Stimulated activated CD8-positive, alpha-beta memory T cell treated with anti-CD3 and anti-CD28 coated beads, Interleukin-7, amount 100 ng/mL, for 24 hours (primary cell): ENCODE data around the gene SQOR.

Experiments used
- DNase-seq: peaks from one replicate; pipeline ENCODE4 v3.0.0-alpha.2; 2020; ENCODE audit warnings: low read depth

The SQOR gene

DNA sequence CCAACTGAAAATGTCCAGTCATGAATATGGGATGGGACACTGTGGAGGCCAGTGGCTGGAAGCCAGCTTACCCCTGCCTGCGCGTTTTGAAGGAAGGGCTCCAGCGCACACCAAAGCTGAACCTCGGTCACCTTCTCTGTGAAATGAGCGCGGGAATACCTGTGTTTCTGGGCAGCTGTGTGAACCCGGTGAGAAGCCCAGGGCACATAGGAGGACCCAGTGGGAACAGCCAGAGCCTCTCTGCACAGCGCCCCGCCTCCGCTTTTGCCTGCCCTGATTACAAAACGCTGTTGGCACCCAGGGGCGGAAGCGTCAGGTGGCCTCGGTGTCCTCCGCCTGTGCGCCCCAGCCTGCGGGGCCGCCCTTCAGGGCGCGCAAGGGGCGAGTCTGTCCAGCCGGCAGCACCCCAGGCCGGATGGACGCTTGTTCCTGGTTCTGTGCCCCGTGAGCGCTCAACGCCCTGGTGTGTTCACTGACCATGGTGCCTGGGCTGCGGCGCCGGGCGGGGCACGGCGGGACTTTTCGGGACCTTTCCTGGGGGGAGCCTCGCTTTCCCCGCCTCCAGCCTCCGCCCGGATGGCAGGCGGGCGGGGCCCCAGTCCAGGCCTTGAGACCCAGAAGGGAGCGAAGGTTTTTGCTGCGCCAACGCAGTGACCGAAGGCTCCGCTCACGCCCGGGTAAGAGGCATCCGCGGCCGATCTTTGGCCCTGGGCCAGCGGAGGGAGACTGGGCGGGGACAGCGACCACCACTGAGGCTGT is at the start of gene SQOR:
TSS of gene SQOR (plus strand) at position 598 of the 759 bp plus-strand sequence. CDS start 23,895 bp downstream, outside the sequence.
- peak; percentile 26 for DNase-seq

DNA sequence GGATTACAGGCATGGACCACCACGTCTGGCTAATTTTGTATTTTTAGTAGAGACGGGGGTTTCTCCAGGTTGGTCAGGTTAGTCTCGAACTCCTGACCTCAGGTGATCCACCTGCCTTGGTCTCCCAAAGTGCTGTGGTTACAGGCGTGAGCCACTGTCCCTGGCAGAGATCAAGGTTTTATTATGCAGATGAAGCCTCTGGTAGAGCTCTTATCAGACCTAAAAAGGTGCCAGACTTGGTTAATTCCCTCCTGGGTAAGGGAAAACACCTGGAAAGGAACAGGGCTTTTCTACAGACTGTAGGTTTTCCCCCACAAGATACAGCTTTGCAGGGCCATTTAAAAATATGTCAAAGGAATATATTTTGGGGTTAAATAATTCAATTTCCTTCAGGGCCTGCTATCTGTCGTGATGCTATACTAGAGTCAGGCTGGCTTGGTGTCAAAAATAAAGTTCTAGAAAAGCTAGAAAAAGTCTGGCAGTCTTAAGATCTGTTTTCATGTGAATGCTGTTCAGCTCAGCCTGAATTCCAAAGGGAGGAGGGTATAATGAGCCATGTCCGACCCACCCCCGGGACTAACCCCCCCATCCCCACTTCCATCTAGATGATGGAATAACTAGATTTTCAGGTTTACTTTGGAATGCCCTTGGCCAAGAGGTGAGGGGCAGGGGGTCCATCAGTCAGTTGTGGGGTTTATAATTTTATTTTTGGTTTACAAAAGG is 49.6 kb upstream of the SQOR start:
- DNase-seq = no peak

DNA sequence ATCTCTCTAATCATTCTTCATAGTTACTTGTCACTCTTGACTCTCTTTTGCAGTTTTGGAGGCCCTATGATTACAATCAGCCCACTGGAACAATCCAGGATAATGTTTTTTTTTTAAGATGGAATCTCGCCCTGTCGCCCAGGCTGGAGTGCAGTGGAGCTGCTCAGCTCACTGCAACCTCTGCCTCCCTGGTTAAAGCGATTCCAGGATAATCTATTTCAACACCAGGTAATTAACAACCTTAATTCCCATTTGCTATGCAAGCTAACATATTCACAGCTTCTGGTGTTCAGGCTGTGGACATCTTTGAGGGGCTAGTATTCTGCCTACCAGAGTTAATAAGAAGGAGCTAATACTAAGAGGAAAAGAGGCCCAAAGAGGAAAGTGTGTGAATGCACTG is 48.7 kb upstream of the SQOR start:
- no peak for DNase-seq

DNA sequence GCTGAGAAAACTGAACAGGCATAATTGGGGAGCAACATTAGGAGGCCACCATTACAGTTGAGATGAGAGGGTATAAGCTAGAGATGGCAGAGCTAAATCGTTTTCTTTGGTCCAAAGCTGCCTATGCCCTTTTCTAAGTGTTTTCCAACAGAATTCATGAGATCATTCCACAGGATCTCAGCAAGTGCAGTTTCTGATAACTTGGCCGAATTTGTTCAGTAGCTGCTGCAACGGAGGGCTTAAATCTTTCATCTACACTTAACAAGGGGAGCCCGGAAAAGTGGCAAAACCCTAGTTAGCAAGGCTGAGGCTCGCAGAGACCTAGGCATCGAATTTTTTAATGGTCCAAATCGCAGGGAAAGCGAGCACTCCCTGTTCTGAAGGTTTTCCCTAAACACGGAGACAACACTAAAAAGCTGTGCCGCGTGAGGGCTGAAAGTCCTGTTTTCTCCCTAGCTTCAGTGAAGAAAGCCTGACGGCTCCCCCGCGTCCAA is 48.2 kb upstream of the SQOR start:
- no peak for DNase-seq

DNA sequence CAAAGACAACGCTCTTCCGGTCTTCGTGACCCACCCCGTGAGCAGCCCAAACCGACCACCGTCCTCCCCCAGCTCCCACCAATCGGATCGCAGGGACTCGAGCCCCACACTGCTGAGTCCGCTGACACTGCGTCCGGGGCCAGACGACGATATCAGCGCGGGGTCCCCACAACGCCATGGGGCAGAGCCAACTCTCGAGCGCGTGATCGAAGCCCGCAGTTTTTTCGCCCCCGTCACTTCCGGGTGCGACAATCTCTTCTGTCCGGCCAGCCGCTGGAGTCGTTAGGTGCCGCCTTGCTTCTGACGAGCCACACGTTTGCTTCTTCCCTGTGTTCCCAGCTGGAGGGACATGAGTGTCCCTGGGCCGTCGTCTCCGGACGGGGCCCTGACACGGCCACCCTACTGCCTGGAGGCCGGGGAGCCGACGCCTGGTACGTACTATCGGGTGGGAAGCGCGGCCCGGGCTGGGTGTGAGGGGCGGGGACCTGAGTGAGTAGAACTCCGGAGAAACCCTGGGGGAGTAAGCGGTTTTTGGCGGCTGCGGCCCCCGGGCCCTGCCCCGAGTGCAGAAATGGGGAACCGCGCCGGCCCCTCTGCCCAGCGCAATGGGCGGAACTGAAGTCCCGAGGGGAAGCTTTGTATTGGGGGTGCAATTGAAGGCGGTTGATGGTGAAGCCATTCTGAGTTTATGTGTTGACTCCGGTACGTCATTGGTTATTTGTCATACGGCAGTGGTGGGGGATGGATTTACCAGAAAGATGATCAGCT is 47.5 kb upstream of the SQOR start, which contains the start of gene BLOC1S6:
TSS of gene BLOC1S6 (plus strand) at position 285 of the 768 bp plus-strand sequence. CDS start at position 350, 65 bp downstream.
- peak; percentile 78 for DNase-seq

DNA sequence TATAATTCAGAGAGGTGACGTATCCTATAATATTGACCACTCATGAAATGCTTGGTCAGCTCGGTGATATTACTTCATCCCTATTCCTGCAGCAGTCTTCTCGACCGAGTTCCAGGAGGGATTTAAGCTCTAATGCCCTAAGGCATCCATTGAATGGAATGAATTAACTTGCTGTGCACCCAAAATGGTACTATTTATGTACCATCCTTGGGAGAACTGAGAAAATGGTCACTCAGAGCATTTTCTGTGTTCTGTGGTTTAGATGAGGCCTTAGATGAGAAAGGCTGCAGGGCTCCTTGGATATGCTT is 47.0 kb upstream of the SQOR start:
- no peak for DNase-seq

DNA sequence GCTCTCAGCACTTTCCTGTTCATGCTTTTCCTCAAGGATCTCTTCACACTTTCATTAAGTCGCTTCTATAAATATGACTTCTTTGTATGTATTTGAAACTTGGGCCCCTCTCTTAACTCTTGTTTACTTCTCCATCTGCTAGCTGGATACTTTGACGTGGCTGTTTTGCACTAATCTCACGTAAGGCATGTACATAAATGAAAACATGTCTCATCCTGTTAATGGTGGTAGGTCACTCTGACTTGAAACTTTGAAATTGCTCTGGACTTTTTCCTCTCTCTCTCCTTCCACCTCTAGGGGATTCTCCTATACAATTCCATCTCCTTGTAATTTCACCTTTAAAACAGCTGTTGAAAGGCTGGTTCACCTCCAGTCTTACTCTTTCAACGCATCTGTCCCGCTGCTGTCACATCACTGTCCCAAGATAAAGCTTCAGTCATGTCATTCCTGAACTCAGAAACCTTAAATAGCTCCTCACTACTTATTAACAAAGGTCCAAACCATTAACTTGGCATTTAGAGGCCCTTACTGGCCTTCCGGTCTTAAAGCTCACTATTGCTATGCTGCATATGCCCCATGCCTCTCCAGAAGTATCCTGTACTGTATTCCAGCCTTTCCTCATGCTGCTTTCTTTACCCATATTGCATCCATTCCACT is 46.5 kb upstream of the SQOR start:
- DNase-seq = no peak

DNA sequence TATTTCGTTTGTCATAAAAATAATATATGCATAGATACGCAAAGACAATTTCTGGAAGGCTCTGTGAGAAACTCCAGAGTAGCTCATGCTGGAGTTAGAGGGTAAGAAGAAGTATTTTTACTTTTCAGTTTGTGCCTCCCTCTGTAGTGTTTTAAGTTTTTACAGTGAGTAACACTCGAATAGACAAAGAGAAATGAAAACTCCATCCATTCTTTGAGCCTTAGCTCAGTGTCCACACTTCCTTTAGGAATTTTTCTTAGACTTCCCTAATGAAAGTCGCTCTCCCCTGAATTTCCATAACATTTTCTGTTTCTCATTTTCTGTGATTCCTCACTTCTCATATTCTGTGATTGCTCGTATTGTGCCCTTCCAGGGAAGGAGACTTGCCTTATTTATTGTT is 45.6 kb upstream of the SQOR start:
- no peak for DNase-seq

DNA sequence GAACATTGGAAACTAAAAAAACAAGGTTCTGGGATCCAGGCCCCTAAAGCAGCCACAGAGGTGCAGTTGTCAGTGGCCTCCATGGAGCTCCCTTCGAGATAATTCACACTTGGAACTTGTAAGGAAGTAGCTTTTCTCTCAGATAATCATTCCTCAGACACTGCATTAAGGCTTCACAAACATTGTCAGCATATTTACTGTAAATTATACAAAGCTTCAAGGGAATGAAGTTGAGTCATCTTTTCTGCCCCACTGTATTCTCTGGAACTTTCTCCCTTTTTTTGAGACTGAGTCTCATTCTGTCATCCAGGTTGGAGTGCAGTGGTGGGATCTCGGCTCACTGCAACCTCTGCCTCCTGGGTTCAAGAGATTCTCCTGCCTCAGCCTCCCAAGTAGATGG is 40.5 kb upstream of the SQOR start:
- DNase-seq = no peak

DNA sequence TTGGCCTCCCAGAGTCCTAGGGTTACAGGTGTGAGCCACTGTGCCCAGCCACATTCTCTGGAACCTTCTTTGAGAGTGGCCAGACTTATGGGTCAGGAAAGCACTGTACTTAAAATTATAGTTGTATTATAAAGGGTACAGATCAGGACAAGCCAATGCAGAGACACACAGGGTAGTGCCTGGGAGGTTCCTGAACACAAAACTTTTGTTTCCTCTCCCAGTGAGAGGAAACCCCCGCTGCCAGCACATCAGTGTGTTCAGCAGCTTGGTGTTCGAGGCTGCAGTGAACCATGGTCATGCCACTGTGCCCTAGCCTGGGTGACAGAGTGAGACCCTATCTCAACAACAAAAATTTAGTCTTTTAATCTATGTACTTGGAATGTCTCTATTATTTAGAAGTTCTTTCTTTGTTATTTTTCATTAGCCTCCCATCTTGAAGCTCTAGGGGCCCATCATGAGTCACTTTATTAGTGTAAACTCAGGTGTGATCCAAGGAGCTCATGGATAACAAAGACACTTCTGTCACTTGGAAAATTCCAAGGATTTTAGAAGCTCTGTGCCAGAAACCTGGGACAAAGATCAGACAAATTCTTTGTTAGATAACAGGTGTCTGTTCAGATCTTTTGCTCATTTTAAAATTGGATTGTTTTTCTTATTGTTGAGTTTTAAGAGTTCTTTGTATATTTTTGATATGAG is 39.8 kb upstream of the SQOR start:
- no peak for DNase-seq

DNA sequence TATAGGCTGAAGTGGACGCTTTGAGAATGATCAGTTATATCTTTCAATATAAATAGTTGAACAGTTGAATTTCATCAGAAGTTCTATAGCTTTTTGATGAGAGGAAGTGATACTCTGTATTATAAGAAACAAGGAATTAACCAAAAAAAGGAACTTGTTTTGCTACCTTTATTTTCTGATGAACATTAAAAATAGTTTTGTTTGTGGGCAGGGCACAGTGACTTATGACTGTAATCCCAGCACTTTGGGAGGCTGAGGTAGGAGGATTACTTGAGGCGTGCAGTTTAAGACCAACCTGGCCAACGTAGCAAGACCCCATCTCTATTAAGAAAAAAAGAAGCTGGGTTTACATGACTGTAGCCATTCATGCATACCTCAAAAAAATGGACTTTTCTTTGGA is 30.9 kb upstream of the SQOR start:
- no peak for DNase-seq

DNA sequence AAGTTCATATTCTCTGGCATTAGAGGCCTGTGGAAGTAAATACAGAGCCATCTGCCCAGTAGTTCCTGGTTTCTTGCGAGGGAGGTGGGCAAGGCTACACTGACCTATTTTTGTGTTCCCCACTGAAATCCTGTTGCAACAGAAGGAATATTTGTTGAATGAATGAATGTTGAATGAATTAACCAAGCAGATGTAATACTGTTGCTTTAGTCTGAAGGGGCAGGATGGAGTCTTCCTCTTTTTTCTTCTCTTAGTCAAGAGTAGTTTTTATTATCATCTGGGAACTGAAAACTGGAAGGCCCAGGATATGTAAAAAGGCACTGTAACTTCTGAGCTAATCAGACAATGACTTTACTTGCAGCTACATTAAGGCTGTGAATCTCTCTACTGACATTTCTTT is 30.5 kb upstream of the SQOR start:
- no peak for DNase-seq

DNA sequence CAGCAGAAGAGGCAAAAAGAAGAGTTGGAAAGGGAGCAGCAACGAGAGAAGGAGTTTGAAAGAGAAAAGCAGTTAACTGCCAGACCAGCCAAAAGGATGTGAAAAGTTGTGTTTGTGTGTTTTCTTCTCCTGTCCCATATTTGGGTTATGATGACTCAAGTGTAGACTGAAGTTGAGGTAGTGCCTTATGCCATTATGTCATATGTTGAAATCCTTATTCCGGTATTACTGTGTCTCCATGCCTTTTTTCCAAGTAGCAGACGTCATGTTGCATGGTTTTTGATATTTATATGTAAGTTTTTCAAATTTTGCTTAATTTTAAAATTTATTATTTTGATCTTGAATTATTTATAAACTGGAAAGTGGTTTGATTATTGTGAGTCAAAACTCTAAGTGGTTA is 28.4 kb upstream of the SQOR start:
- no peak for DNase-seq

DNA sequence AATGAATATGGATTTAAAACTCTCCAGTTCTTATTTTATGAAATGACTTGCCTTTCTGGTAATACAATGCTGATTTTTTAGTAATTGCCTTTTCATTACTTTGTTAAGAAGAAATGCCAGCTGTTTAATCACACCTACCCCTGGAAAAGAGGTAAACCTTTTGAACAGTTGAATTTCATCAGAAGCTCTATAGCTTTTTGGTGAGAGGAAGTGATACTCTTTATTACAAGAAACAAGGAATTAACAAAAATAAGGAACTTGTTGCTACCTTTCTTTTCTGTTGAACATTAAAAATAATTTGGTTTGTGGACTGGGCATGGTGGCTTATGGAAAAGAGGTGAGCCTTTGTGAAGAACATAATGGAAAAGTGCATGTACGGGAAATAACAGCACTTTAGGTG is 28.0 kb upstream of the SQOR start:
- no peak for DNase-seq

DNA sequence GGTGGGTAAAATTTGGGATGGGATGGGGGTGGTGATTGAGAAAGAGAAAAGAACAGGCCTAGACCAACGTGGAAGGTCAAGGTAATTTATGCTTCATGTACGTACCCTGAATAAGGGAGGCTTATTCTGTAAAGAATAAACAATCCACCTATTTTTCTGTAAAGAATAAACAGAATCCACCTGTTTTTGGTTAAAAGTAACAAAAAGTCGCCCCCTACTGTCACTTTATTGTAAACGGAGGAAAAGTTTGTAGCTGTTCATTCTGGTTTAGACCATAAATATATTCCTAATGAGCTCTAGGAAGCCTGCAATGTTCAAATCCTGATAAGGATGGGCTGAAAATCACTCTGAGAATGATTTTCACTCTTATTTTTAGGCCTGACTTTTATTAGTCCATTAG is 23.5 kb upstream of the SQOR start:
- DNase-seq = no peak

DNA sequence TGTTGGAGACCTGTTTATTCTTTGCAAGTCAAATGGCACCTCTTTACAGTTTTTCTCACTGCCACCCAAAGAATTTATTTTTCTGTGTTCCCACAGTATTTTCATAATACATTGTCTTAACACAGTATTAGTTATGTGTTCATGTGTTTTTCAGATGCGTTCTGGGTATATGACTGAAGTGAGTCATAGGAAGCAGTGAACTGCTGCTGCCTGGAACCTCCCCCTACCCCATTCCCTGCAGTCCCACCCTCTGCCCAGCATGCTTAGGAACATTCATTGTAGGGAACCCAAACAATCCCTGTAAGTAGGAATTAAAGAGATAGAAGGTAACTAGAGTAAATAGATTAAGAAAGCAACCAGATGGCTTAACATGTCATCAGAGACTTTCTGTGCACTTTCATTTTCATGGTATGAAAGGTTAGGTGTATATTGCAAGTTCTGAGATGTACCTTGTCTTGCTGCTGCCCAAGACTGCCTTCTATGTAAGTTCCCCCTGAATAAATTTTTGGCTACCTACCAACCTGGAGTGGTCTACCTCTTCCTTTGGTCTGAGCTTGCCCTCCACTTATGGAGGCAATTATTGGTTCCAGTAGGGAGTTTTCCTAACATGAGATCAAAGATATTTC is 21.9 kb upstream of the SQOR start:
- DNase-seq = no peak

DNA sequence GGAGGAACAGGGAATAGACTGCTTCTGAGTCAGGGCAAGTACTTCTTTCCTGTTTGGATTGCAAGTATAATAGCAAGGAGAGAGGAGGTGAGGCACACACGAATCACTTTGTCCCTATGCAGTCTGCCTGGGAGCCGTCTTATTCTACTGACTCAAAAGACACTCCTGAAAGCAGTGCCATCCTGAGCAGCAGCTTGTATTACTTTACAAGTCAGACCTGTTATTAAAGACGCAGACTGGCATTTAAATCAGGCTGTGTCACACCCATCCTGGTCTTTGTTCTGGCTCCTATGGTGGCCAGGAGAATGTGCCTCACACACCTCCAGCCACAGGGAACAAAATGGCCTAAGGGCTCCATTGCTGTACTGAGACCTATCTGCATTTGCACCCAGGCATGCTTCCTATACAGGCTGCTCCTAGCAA is 17.9 kb upstream of the SQOR start:
- DNase-seq = no peak

DNA sequence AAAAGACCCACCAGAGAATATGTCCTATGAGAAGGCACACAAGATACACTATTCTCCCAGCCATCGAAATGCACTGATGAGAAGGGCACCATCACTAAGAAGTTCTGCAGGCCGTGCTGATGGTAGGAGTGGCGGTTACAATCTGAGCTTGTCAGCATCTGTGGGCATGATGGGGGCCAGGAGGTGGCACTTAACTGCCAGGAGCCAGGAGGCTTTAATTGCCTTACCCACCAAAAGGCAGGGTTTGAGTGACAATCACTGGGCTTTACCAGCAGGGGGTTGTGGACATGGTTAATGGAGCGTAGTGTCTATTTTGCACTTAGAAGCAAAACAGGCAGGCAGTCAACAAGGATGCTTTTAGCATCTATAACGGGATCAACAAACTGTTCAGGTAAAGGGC is 16.0 kb upstream of the SQOR start:
- DNase-seq = no peak

DNA sequence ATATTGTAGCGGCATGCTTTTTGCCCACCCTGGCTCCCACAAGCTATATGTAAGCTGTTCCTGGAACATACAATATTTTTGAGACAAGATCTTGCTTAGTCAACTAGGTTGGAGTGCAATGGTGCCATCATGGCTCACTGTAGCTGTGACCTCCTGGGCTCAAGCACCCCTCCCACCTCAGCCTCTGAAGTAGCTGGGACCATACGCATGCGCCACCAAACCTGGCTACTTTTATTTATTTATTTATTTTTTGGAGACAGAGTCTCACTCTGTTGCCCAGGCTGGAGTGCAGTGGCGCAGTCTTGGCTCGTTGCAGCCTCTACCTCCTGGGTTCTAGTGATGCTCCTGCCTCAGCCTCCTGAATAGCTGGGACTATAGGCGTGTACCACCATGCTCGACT is 6.7 kb upstream of the SQOR start:
- DNase-seq = no peak

DNA sequence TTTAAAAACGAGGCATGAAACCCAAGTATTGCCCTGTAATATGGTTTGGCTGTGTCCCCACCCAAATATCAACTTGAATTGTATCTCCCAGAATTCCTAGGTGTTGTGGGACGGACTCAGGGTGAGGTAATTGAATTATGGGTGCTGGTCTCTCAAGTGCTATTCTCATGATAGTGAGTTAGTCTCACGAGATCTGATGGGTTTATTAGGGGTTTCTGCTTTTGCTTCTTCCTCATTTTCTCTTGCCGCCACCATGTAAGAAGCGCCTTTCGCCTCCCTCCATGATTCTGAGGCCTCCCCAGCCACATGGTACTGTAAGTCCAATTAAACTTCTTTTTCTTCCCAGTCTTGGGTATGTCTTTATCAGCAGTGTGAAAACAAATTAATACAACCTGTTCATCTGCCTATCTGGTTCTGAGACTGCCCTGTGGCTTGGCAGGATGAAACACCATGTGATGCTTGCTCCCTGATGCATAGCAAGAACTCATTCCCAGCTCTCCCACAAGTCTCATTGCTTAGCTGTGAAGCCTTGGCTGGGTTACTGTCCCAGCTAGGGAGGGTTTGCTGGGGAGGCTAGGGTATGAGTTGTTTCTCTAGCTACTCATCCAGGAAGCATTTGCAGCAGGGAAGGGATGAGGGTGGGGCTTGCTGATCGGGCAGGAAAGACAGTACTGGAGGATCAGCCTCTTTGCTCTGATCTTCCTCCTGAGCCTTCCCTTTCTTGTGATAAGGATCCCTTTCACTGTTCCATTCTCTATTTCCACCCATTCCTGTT is 3.7 kb upstream of the SQOR start:
- no peak for DNase-seq
